Activated gamma-delta T cell treated with anti-CD3 and anti-CD28 coated beads, Interleukin-2, amount 50 U/mL, for 16 hours (primary cell): ENCODE results near the gene IRF5.
"Not testable (repeated sequence)": the region's sequence is repeated elsewhere in the genome, so short reads cannot be mapped to it uniquely, and the experiment has no call there.

ENCODE experiments used
- DNase-seq: peaks from one replicate; pipeline ENCODE4 v3.0.0-alpha.2; 2020; ENCODE audit warnings: low read depth

The IRF5 gene

DNA sequence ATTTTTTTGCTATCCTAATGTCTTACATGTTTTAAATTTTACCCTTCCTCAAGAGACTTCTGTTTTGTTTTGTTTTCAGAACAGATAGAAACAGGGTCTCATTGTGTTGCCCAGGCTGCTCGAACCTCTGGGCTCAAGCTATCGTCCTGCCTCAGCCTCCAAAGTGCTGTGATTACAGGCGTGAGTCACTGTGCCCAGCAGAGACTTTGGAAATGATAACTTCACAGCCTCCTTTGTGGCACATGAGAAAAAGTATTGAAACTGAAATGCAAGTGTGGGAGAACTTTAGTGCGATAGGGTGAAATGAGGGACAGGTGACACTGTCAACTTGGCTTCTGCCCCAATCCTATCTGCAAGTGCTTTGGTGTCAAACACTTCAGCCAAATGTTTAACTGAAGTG lies 21.6 kb downstream of the IRF5 start:
- no peak for DNase-seq

GRCh38 chr7:128961030-128961659 lies 23.4 kb downstream of the IRF5 start:
- no peak for DNase-seq

GRCh38 chr7:128962899-128963298 lies 25.2 kb downstream of the IRF5 start:
- DNase-seq: no peak

GRCh38 chr7:128963327-128963757 lies 25.6 kb downstream of the IRF5 start:
- no peak for DNase-seq

DNA sequence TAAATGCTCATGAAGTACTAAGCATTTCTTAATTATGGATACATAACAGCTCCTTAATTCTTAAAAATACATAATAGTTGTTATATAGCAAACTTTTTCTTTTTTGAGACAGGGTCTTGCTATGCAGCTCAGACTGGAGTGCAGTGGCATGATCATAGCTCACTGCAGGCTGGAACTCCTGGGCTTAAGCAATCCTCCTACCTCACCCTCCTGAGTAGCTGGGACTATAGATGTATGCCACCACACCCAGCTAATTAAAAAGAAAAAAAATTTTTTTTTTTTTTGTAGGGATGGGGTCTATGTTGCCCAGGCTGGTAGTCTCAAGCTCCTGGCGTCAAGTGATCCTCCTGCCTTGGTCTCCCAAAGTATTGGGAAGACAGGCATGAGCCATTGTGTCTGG lies 30.9 kb downstream of the IRF5 start:
- DNase-seq: no peak

GRCh38 chr7:128974241-128974934 lies 36.7 kb downstream of the IRF5 start:
- no peak for DNase-seq

DNA sequence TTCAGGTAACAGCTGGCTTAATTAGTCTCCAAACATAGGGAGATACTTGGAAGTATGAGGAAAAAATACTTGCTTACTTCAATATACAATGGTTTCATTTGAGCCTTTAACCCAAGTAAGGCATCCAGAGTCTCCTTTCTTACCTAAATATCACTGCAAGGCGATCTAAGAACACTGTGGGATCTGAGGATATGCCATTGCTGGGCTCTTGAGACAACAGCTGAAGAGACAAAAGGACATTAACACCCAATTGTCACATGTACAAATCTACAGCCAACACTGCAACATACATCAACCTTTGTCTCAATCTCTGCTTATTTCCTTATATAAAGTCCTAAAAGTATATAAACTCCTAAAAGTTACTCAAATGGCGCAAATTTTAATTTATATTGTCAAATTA lies 44.4 kb downstream of the IRF5 start:
- DNase-seq: no peak

DNA sequence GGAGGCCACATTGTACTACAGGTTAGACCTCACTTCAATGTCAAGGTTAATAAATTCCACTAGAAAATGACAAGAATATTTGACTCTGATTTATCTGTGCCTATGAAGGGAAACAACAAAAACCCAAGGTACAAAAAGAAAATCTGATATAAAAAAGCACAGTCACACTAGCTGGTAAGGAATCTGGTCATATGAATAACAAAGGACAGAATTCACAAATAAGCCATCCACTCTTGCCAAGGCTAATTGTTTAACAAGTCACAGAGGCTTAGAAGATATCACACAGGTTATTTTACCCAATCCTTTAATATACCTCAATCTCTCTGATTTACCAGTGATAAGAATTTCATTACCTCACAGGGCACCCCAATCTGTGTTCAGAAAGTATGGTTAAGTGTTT lies 47.9 kb downstream of the IRF5 start:
- no peak for DNase-seq

DNA sequence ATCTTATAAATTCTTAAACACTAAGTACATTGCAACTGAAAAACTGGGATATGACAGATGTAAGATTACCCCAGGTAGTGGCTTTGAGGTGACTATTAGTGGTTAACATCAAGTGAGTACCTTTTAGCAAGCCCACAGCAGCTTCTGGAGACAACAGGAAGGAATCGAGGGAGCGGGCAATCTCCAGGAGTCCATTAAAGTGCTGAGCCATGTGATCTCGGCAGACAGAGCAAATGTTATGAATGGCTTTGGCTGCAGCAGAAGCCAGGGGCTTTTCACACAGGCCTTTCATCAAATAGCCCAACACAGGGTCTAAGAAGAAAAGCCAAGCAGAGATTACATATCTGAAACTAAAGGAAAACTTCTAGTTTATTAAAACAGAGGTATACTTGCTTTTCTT lies 48.9 kb downstream of the IRF5 start:
- no peak for DNase-seq

DNA sequence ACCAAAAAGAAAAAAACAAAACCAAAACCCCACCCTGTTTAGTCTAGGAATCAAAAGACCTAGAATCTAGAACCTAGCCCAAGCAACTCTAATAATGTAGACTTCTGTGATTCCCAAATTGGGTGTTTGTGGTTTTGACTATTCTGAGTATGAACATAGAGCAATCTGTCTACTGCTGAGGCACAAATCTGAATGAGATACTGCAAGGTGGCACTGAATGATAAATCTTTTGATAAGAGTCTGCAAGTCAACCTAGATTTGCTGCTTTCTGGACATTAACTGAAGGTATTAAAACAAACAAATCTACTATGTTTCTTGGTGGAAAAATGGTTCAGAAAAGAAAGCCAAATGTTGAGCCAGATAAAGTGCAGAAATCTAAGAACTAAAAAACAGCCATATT lies 50.6 kb downstream of the IRF5 start:
- DNase-seq: no peak

GRCh38 chr7:128989961-128990360 lies 52.2 kb downstream of the IRF5 start:
- no peak for DNase-seq

DNA sequence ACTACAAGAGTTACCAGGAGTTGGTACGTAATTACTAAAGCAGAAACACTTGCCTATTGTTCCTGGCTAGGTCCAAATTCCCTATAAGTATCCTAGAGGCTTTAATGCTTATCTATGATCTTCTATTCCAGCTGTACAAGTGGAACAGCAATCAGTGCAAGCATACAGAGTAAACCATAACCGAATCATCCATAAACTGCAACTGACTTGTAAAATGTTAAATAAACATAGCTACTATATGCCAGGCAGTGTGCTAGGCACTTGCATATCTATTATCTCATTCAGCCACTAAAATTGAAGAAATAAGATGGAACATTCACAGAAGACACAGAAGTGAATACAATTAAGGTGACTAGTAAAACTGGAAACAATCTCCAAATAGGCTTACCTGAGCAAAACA lies 55.7 kb downstream of the IRF5 start:
- DNase-seq: no peak

GRCh38 chr7:128994560-128994959 lies 56.8 kb downstream of the IRF5 start:
- not testable (repeated sequence) for DNase-seq

DNA sequence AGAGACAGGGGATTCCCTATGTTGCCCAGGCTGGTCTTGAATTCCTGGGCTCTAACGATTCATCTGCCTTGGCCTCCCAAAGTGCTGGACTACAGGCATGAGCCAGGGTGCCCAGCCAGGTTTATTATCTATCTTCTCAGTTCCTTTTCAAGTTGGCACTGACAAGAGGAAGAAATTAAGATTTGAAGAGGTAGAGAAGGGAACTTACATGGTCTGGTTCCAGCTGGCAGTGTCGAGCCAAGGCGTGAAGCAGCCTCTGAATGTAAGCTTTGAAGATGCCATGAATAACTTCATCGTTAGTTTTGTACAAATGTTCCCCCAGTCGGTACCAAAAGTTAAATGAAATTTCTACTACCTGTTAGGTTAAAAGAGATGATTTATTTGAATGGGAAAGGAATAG lies 59.5 kb downstream of the IRF5 start:
- no peak for DNase-seq
